A549 (cell line): ENCODE results near the gene UBA52. TPM values are rescaled to one million over a fixed set of nuclear protein-coding genes. Genes with fewer than 3 reads are reported as not detected.

Source experiments
- ATAC-seq, 2 experiments: fragments of 200-7000 bp in 1 of 2; fragments of >200 bp in 1 of 2; cut with Nextera tagmentation in 1 of 2; cut with Tn5 transposase in 1 of 2; 3 replicates each; pipeline versions ENCODE4 v1.8.0 to v1.9.1; 2018 to 2020; ENCODE audit warnings: mild to moderate bottlenecking in 1 of 2, moderate library complexity in 1 of 2
- CTCF ChIA-PET: fragments of 300-600 bp; sonication (Branson Sonifier 250); formaldehyde crosslinking; extraction: SDS; loops from one replicate; lab custom pipeline; 2021; ENCODE audit warnings: antibody characterized with exemption, inconsistent platforms; lab: Yijun Ruan, JAX
- POLR2A ChIA-PET: fragments of 350-600 bp; formaldehyde crosslinking; extraction: SDS; loops from one replicate; lab custom pipeline; 2021; ENCODE audit warnings: antibody characterized with exemption, inconsistent platforms; lab: Yijun Ruan, JAX
- DNase-seq, 2 experiments: peaks; one replicate each; pipeline versions ENCODE4 v3.0.0 to v3.0.0-alpha.2; 2011 to 2016; ENCODE audit warnings: low read depth in 1 of 2, low spot score in 1 of 2
- FAIRE-seq: peaks from 2 replicates; lab custom pipeline; 2011; peaks lifted over from hg19 to GRCh38; lab: Jason Lieb, UNC
- H3K27ac ChIP-seq, 2 experiments: fragments of >200 bp; sonication (Bioruptor Twin); formaldehyde crosslinking; 3 replicates each; pipeline ENCODE4 v1.5.1; 2016 to 2017
- H3K4me1 ChIP-seq: fragments of >200 bp; sonication (Bioruptor Twin); formaldehyde crosslinking; 3 replicates; pipeline ENCODE4 v1.6.1; 2016
- H3K4me2 ChIP-seq: fragments of >200 bp; sonication (Bioruptor Twin); formaldehyde crosslinking; 3 replicates; pipeline ENCODE4 v1.6.1; 2016
- H3K4me3 ChIP-seq: fragments of >200 bp; sonication (Bioruptor Twin); formaldehyde crosslinking; 3 replicates; pipeline ENCODE4 v1.5.1; 2016
- H3K9me3 ChIP-seq: fragments of >200 bp; sonication (Bioruptor Twin); formaldehyde crosslinking; 3 replicates; pipeline ENCODE4 v1.6.1; 2016
- CHD2 ChIP-seq: fragments of 150-350 bp; IDR thresholded peaks from 2 replicates; pipeline ENCODE4 v1.6.1; 2014; ENCODE audit warnings: low read length; ENCODE audit not compliant: partially characterized antibody
- EHMT2 ChIP-seq: fragments of 200-600 bp; sonication (generic); IDR thresholded peaks from 2 replicates; pipeline ENCODE4 v1.6.1; 2016; ENCODE audit warnings: antibody characterized with exemption, low read depth, mild to moderate bottlenecking, moderate library complexity
- FOSL2 ChIP-seq, 2 experiments: fragments of 450-650 bp in 1 of 2; fragments of >200 bp in 1 of 2; sonication (Bioruptor Twin) in 1 of 2; formaldehyde crosslinking; IDR thresholded peaks; 2 replicates each; pipeline versions ENCODE4 v1.5.0 to v1.6.1; 2016 to 2020; ENCODE audit warnings: mild to moderate bottlenecking in 1 of 2, moderate library complexity in 1 of 2
- HEYL ChIP-seq: fragments of 250-450 bp; sonication (Bioruptor Pico); IDR thresholded peaks from 2 replicates; pipeline ENCODE4 v1.8.0; 2021; ENCODE audit warnings: mild to moderate bottlenecking, moderate library complexity
- HOXA7 ChIP-seq: fragments of 250-450 bp; sonication (Bioruptor Pico); IDR thresholded peaks from 2 replicates; pipeline ENCODE4 v1.5.0; 2020; ENCODE audit warnings: mild to moderate bottlenecking, moderate library complexity
- JUN ChIP-seq, 2 experiments: fragments of >200 bp; sonication (Bioruptor Twin); formaldehyde crosslinking; IDR thresholded peaks; 2 replicates in 1 of 2; 3 replicates in 1 of 2; pipeline ENCODE4 v1.6.1; 2016 to 2017
- JUNB ChIP-seq: fragments of >200 bp; sonication (Bioruptor Twin); formaldehyde crosslinking; IDR thresholded peaks from 2 replicates; pipeline ENCODE4 v1.6.1; 2016
- MAFK ChIP-seq: fragments of 450-650 bp; IDR thresholded peaks from 2 replicates; pipeline ENCODE4 v1.6.1; 2014; ENCODE audit not compliant: partially characterized antibody
- MYC ChIP-seq: IDR thresholded peaks from 2 replicates; pipeline ENCODE4 v1.6.1; 2012; ENCODE audit warnings: mild to moderate bottlenecking, inconsistent platforms, low read length, improper control_type of control experiment, borderline replicate concordance
- NR3C1 ChIP-seq: fragments of >200 bp; sonication (Bioruptor Twin); formaldehyde crosslinking; IDR thresholded peaks from 3 replicates; pipeline ENCODE4 v1.6.1; 2017
- PHF8 ChIP-seq: fragments of 200-600 bp; sonication (generic); IDR thresholded peaks from 2 replicates; pipeline ENCODE4 v1.6.1; 2016; ENCODE audit warnings: low read depth, mild to moderate bottlenecking, antibody characterized with exemption, moderate library complexity, borderline replicate concordance
- POLR2AphosphoS2 ChIP-seq: conservative IDR thresholded peaks from 2 replicates; pipeline ENCODE4 v1.6.1; 2012; ENCODE audit warnings: low read length, improper control_type of control experiment, inconsistent platforms
- RCOR1 ChIP-seq: fragments of 150-350 bp; IDR thresholded peaks from 2 replicates; pipeline ENCODE4 v1.6.1; 2014; ENCODE audit warnings: antibody characterized with exemption, low read length, low read depth
- SREBF2 ChIP-seq: fragments of 450-650 bp; IDR thresholded peaks from 2 replicates; pipeline ENCODE4 v1.6.1; 2014; ENCODE audit warnings: mild to moderate bottlenecking, moderate library complexity
- ZC3H11A ChIP-seq: fragments of 450-650 bp; IDR thresholded peaks from 2 replicates; pipeline ENCODE4 v1.6.1; 2014; ENCODE audit warnings: antibody characterized with exemption, mild to moderate bottlenecking
- ZNF302 ChIP-seq: fragments of 250-450 bp; sonication (Bioruptor Pico); IDR thresholded peaks from 2 replicates; pipeline ENCODE4 v1.9.0; 2021; ENCODE audit warnings: inconsistent platforms, mild to moderate bottlenecking, moderate library complexity
- ZSCAN20 ChIP-seq: fragments of 250-450 bp; sonication (Bioruptor Pico); IDR thresholded peaks from 2 replicates; pipeline ENCODE4 v1.8.0; 2022; ENCODE audit warnings: mild to moderate bottlenecking, moderate library complexity
- WGBS: methylation state at CpG from one replicate; pipeline ENCODE4 v1.1.6; 2017; ENCODE audit errors: missing lambda C conversion rate; 5-methylcytosine and 5-hydroxymethylcytosine counted together
- polyA plus RNA-seq, 4 experiments: library from polyadenylated mRNA; depleted of rRNA in 3 of 4; stranded (reverse); fragments of >200 nt; fragmentation: RNase III in 1 of 4; extraction: RNeasy Plus Mini Kit Qiagen cat#74134 plus additional on column Dnase treatment in 1 of 4; gene quantifications; 2 replicates in 3 of 4; 3 replicates in 1 of 4; pipeline ENCODE4 v1.2.3, GENCODE V29; 2011 to 2017
- TF ChIP-seq, protein P1 (sequence below): IDR thresholded peaks from 2 replicates; pipeline ENCODE4 v1.6.1; 2012; ENCODE audit warnings: low read depth, borderline replicate concordance
- TF ChIP-seq, protein P2 (sequence below): fragments of >200 bp; sonication (Bioruptor Twin); formaldehyde crosslinking; IDR thresholded peaks from 2 replicates; pipeline ENCODE4 v1.6.1; 2016
- TF ChIP-seq, protein P3 (sequence below): fragments of 250-450 bp; sonication (Bioruptor Pico); IDR thresholded peaks from 2 replicates; pipeline ENCODE4 v1.5.0; 2020; ENCODE audit warnings: low read depth, mild to moderate bottlenecking, moderate library complexity
- TF ChIP-seq, protein P4 (sequence below): fragments of 150-350 bp; IDR thresholded peaks from 2 replicates; pipeline ENCODE4 v1.6.1; 2014; ENCODE audit warnings: low read depth, mild to moderate bottlenecking, low read length
- TF ChIP-seq, protein P5 (sequence below): fragments of 200-600 bp; sonication (generic); IDR thresholded peaks from 2 replicates; pipeline ENCODE4 v1.6.1; 2016; ENCODE audit warnings: antibody characterized with exemption, mild to moderate bottlenecking, moderate library complexity

UBA52 gene
- polyA plus RNA-seq, 2 of the 4 experiments (the other 2 are of a cell fraction), result 888 to 942 TPM

DNA sequence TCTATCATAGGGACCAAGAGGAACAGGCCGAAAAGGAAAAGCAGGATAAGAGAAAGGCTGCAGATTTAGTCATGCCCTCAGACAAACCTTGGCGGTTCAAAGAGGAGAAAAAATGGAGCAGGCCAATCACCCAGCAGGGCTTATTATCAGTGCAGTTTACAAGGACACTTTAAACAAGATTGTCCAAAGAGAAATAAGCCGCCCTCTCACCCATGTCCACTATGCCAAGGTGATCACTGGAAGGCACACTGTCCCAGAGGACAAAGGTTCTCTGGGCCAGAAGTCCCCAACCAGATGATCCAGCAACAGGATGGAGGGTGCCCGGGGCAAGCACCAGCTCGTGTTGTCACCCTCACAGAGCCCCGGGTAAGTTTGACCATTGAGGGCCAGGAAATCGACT lies 8.7 kb downstream of the UBA52 start:
- FAIRE-seq (no peak), DNase-seq (no peak), ATAC-seq (peak in 1 of 2 experiments; percentile 15; a peak in 2 of 6 replicates)
- CTCF ChIA-PET, result interaction anchor here (0.9 to 2.2 kb wide), 4 partner anchors 9 to 60 kb away, joined by 3 to 12 read pairs (median 4); partner anchors contain the start of gene REX1BD
- no peak overlapping the region for H3K4me2 ChIP-seq
- H3K4me3 ChIP-seq, result no peak overlapping the region
- TF ChIP-seq HEYL (CRISPR knock-in tag) (no peak), EHMT2 (no peak)
- TF ChIP-seq, protein P1, sequence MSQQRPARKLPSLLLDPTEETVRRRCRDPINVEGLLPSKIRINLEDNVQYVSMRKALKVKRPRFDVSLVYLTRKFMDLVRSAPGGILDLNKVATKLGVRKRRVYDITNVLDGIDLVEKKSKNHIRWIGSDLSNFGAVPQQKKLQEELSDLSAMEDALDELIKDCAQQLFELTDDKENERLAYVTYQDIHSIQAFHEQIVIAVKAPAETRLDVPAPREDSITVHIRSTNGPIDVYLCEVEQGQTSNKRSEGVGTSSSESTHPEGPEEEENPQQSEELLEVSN, result no peak
- TF ChIP-seq, protein P2, sequence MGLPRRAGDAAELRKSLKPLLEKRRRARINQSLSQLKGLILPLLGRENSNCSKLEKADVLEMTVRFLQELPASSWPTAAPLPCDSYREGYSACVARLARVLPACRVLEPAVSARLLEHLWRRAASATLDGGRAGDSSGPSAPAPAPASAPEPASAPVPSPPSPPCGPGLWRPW, result no peak
- H3K9me3 ChIP-seq, result no peaks in the 10 kb centered on the region
- H3K4me1 ChIP-seq, result no peaks in the 10 kb centered on the region
- 67% methylated on average over 4 of the region's 7 CpGs for WGBS
- H3K27ac ChIP-seq, result no peak overlapping the region
- POLR2A ChIA-PET, result no interaction called here

DNA sequence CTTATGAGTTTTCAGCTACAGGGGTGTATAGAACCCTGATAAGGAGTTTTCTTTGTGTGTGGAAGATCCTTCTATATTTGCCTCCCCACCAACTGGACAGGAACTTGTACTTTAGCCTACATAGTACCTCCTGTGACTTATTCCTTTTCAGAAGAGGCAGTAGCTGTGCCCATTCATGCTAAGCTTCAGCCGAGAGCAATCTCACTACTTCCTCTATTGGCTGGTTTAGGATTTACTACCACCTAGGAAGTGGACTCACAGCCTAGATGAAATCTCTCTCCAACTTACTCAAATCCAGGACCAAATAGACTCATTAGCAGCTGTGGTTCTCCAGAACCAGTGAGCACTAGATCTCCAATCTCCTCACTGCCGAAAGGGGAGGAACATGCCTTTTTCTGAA lies 14.6 kb downstream of the UBA52 start:
- 56% methylated on average over 2 of the region's 2 CpGs for WGBS
- H3K27ac ChIP-seq, result no peak overlapping the region
- H3K9me3 ChIP-seq, result no peaks in the 10 kb centered on the region
- no peak overlapping the region for H3K4me3 ChIP-seq
- FAIRE-seq (no peak), DNase-seq (no peak), ATAC-seq (no peak)
- ChIA-PET CTCF (interaction anchor here (1.1 to 3.6 kb wide), 5 partner anchors 9 to 261 kb away, joined by 3 to 22 read pairs (median 4); no protein-coding TSS in a partner anchor), POLR2A (no interaction called here)
- no peak overlapping the region for H3K4me2 ChIP-seq
- TF ChIP-seq NR3C1, result no peak
- no peak for TF ChIP-seq HOXA7
- TF ChIP-seq MAFK, result no peak
- TF ChIP-seq RCOR1, result no peak
- no peak for TF ChIP-seq MYC
- no peak for TF ChIP-seq ZNF302 (CRISPR knock-in tag)
- TF ChIP-seq FOSL2 (IDR thresholded peaks at IDR 0.05), result no peak
- TF ChIP-seq FOSL2 (CRISPR knock-in tag; IDR thresholded peaks at IDR 0.05), result no peak
- H3K4me1 ChIP-seq, result peaks cover 8% of the 10 kb centered on the region; the same call in 1 of the 3 replicates

DNA sequence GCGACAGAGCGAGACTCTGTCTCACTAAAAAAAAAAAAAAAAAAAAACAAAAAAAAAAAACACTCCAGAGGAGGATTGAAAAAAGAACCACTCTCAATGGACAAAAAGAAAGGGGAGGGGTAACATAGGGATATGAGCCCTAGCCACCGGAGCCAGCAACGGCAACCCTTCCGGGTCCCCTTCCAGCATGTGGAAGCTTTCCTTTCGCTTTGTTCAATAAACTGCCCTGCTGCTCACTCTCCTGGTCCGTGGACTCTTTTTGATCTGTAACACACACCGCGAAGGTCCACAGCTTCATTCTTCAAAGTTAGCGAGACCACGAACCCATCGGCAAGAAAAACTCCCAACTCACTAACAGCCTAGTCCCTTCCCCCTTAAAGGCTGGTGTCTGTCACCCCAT lies 15.9 kb downstream of the UBA52 start:
- TF ChIP-seq JUN (IDR thresholded peaks at IDR 0.05) (no peak), JUNB (no peak), PHF8 (no peak), ZSCAN20 (CRISPR knock-in tag) (no peak), CHD2 (no peak), SREBF2 (no peak), FOSL2 (IDR thresholded peaks at IDR 0.05) (no peak), FOSL2 (CRISPR knock-in tag; IDR thresholded peaks at IDR 0.05) (no peak), HEYL (CRISPR knock-in tag) (no peak), ZC3H11A (no peak), POLR2AphosphoS2 (no peak), MYC (no peak)
- TF ChIP-seq, protein P3, sequence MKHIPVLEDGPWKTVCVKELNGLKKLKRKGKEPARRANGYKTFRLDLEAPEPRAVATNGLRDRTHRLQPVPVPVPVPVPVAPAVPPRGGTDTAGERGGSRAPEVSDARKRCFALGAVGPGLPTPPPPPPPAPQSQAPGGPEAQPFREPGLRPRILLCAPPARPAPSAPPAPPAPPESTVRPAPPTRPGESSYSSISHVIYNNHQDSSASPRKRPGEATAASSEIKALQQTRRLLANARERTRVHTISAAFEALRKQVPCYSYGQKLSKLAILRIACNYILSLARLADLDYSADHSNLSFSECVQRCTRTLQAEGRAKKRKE (CRISPR knock-in tag), result no peak
- TF ChIP-seq, protein P4, sequence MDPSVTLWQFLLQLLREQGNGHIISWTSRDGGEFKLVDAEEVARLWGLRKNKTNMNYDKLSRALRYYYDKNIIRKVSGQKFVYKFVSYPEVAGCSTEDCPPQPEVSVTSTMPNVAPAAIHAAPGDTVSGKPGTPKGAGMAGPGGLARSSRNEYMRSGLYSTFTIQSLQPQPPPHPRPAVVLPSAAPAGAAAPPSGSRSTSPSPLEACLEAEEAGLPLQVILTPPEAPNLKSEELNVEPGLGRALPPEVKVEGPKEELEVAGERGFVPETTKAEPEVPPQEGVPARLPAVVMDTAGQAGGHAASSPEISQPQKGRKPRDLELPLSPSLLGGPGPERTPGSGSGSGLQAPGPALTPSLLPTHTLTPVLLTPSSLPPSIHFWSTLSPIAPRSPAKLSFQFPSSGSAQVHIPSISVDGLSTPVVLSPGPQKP, result no peak
- TF ChIP-seq, protein P5, sequence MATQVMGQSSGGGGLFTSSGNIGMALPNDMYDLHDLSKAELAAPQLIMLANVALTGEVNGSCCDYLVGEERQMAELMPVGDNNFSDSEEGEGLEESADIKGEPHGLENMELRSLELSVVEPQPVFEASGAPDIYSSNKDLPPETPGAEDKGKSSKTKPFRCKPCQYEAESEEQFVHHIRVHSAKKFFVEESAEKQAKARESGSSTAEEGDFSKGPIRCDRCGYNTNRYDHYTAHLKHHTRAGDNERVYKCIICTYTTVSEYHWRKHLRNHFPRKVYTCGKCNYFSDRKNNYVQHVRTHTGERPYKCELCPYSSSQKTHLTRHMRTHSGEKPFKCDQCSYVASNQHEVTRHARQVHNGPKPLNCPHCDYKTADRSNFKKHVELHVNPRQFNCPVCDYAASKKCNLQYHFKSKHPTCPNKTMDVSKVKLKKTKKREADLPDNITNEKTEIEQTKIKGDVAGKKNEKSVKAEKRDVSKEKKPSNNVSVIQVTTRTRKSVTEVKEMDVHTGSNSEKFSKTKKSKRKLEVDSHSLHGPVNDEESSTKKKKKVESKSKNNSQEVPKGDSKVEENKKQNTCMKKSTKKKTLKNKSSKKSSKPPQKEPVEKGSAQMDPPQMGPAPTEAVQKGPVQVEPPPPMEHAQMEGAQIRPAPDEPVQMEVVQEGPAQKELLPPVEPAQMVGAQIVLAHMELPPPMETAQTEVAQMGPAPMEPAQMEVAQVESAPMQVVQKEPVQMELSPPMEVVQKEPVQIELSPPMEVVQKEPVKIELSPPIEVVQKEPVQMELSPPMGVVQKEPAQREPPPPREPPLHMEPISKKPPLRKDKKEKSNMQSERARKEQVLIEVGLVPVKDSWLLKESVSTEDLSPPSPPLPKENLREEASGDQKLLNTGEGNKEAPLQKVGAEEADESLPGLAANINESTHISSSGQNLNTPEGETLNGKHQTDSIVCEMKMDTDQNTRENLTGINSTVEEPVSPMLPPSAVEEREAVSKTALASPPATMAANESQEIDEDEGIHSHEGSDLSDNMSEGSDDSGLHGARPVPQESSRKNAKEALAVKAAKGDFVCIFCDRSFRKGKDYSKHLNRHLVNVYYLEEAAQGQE, result no peak
- TF ChIP-seq, all 56 proteins: peak for 0

More for the DNA sequence above, 15.9 kb downstream of the UBA52 start:
- DNase-seq, result no peak
- no peak for FAIRE-seq
- Histone ChIP-seq H3K27ac (no peak overlapping the region; a peak in 1 of 6 replicates), H3K4me3 (no peak overlapping the region), H3K4me2 (peak overlapping the region; percentile 100; the same call in 1 of the 3 replicates), H3K9me3 (no peaks in the 10 kb centered on the region), H3K4me1 (peaks cover 8% of the 10 kb centered on the region; the same call in 1 of the 3 replicates)
- ChIA-PET CTCF (interaction anchor here (0.9 to 3.6 kb wide), 15 partner anchors 8 to 261 kb away, joined by 3 to 22 read pairs (median 7); partner anchors contain the start of genes FKBP8 and UBA52), POLR2A (interaction anchor here (3.1 kb wide), 1 partner anchor 15 kb away, joined by 31 read pairs; the partner anchor contains the start of gene UBA52)
- ATAC-seq, result no peak
- 94% methylated on average over 12 of the region's 12 CpGs for WGBS
